Body of pancreas (tissue), 4 donors: ENCODE data around the gene NKAIN4. TPM values are rescaled to one million over a fixed set of nuclear protein-coding genes. Genes with fewer than 3 reads are reported as not detected.
A peak's percentile ranks its signal among the peaks of the same experiment; 100 is the strongest.

Experiments used
- ATAC-seq: fragments of 150-250 bp; one replicate; pipeline ENCODE4 v1.9.1; 2016
- DNase-seq, 4 donors: peaks; one replicate each; pipeline ENCODE4 v3.0.0-alpha.2; 2019
- H3K27ac ChIP-seq, 4 donors: fragments of 200-600 bp; sonication (generic); 1 replicate in 3 of 4; 2 replicates in 1 of 4; pipeline versions ENCODE4 v1.5.1 to v1.6.1; 2016 to 2019; ENCODE audit warnings: mild to moderate bottlenecking in 1 of 4, mixed read lengths in 1 of 4, moderate library complexity in 1 of 4
- H3K27me3 ChIP-seq, 2 donors: fragments of 200-600 bp; sonication (generic); one replicate each; pipeline ENCODE4 v1.6.0; 2016; ENCODE audit warnings: mild to moderate bottlenecking in 1 of 2
- H3K36me3 ChIP-seq, 2 donors: fragments of 200-600 bp; sonication (generic); replicated peaks in 1 of 2; 2 replicates each; pipeline ENCODE4 v1.5.1; 2016; ENCODE audit warnings: low read depth in 2 of 2; ENCODE audit not compliant: insufficient read depth in 1 of 2
- H3K4me1 ChIP-seq: fragments of 200-600 bp; sonication (generic); one replicate; pipeline ENCODE4 v1.6.0; 2016
- H3K4me3 ChIP-seq, 2 donors: fragments of 200-600 bp; sonication (generic); 1 replicate in 1 of 2; 2 replicates in 1 of 2; pipeline ENCODE4 v1.5.1; 2016 to 2019
- H3K9me3 ChIP-seq, 3 donors: fragments of 200-600 bp; sonication (generic); 1 replicate in 2 of 3; 2 replicates in 1 of 3; pipeline ENCODE4 v1.5.1; 2016
- POLR2A ChIP-seq, 3 donors: fragments of 450-650 bp; IDR thresholded peaks; one replicate each; pipeline ENCODE4 v1.6.1; 2016; ENCODE audit warnings: antibody characterized with exemption in 3 of 3, mild to moderate bottlenecking in 2 of 3
- WGBS, 2 donors: methylation state at CpG; one replicate each; pipeline ENCODE4 v1.1.5; 2017; 5-methylcytosine and 5-hydroxymethylcytosine counted together
- intact Hi-C: fragments of 100-400 bp; cut with DNase I; formaldehyde crosslinking; loops from one replicate; pipeline ENCODE4 v1.15.1; 2023
- total RNA-seq, 2 donors: library from RNA; depleted of rRNA; stranded (reverse); fragments of >200 nt; gene quantifications; one replicate each; pipeline ENCODE4 v1.1.0, GENCODE V29; 2016
- TF ChIP-seq, protein P1 (sequence below), 7 experiments: fragments of 450-650 bp in 4 of 7; fragments of 200-600 bp in 3 of 7; sonication (generic) in 3 of 7; IDR thresholded peaks; one replicate each; pipeline ENCODE4 v1.5.1; 2016 to 2019; ENCODE audit warnings: antibody characterized with exemption in 7 of 7

Gene NKAIN4
- total RNA-seq, 2 donors from 2014 or later, result not detected

- intact Hi-C loops, result no loop called here
- H3K4me1 ChIP-seq, result peaks cover 19% of the 10 kb centered on the region
- H3K9me3 ChIP-seq, result no peaks in the 10 kb centered on the region
- WGBS, 2 donors, result 89 to 90% methylated on average over 6 to 15 of the region's 15 CpGs
- H3K27me3 ChIP-seq, result peaks cover 0 to 14% of the 10 kb centered on the region in 2 donors
- TF ChIP-seq POLR2A (IDR thresholded peaks at IDR 0.05), result no peak
- TF ChIP-seq, protein P1, sequence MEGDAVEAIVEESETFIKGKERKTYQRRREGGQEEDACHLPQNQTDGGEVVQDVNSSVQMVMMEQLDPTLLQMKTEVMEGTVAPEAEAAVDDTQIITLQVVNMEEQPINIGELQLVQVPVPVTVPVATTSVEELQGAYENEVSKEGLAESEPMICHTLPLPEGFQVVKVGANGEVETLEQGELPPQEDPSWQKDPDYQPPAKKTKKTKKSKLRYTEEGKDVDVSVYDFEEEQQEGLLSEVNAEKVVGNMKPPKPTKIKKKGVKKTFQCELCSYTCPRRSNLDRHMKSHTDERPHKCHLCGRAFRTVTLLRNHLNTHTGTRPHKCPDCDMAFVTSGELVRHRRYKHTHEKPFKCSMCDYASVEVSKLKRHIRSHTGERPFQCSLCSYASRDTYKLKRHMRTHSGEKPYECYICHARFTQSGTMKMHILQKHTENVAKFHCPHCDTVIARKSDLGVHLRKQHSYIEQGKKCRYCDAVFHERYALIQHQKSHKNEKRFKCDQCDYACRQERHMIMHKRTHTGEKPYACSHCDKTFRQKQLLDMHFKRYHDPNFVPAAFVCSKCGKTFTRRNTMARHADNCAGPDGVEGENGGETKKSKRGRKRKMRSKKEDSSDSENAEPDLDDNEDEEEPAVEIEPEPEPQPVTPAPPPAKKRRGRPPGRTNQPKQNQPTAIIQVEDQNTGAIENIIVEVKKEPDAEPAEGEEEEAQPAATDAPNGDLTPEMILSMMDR (IDR thresholded peaks at IDR 0.05), result no peak
- no peak for DNase-seq
- no peak overlapping the region for H3K27ac ChIP-seq
- no peaks in the 10 kb centered on the region for H3K36me3 ChIP-seq
- H3K4me3 ChIP-seq, result no peak overlapping the region
- no peak for ATAC-seq
These were observed 4.4 kb downstream of the NKAIN4 start for GRCh38 chr20:63249891-63250290.

DNA sequence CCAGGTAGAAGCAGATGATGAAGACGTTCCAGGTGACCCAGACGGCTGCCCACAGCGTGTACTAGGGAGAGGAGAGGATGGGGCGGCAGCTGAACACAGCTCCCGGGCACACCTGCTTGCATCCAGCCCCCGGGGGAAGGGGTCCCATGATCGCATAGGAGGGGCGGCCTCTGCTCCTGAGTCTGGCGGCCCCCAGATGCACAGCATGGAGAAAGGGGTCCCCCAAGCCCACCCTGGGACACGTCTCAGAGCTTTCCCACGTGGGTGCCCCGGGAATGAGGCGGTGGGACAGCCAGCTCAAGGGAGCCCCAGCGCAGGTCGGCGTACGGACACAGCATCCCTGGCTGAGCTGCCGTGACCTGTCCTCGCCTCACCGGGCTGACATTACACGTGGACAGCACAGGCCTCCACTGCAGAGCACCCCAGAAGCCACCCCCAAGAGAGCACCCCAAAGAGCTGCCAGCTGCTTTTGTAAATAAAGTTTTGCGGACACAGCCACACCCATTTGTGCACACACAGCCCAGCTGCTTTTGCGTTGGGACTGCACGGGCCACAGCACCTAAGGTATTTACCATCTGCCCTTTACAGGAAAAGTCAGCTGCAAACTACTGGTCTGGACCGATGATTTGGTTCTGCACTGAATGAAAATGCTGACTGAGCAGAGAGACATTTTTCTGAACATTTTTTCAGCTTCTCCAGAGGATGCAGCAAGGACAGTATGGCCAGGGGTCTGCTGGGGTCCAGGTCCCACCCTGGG lies 5.2 kb downstream of the NKAIN4 start:
- TF ChIP-seq, protein P1 (IDR thresholded peaks at IDR 0.05), result no peak
- TF ChIP-seq POLR2A (IDR thresholded peaks at IDR 0.05), result no peak
- Histone ChIP-seq H3K36me3 (no peaks in the 10 kb centered on the region), H3K9me3 (no peaks in the 10 kb centered on the region), H3K4me3 (no peak overlapping the region), H3K4me1 (peaks cover 17% of the 10 kb centered on the region), H3K27ac (no peak overlapping the region), H3K27me3 (peaks cover 0 to 8% of the 10 kb centered on the region in 2 donors)
- 45% methylated on average over 25 of the region's 25 CpGs; no CpG with 5 or more reads in 1 of the 2 donors for WGBS, 2 donors
- DNase-seq (no peak), ATAC-seq (no peak)
- intact Hi-C loops, result no loop called here

DNA sequence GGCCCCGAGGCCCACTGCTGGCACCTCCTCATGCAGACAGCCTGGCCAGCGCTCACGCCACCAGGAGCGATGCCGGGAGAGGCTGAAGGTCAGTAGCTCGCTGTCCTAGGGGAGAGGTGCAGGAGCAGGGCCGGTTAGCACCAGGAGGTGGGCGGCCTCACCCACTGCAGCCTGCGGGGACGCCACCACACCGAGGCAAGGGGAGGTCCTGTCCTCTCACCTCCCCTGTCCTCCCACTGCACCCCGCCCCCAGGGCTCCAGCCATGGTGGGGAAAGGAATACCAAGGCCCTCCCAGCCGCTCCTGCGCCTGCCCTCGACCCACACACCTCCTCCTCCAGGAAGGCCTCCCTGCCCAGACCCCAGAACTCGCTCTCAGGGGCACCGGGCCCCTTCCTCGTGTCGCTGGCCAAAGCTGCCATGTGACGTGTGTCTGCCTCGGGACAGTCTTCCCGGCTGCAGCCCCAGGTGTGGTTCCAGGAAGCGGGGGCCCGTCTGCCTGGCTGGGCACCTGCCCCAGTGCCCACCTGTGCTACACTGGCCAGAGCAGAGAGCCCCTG lies 6.5 kb downstream of the NKAIN4 start:
- peaks cover 7% of the 10 kb centered on the region for H3K4me1 ChIP-seq
- no peaks in the 10 kb centered on the region for H3K36me3 ChIP-seq
- no peak overlapping the region for H3K27ac ChIP-seq
- 40 to 62% methylated on average over 7 to 24 of the region's 24 CpGs for WGBS, 2 donors
- no peaks in the 10 kb centered on the region for H3K9me3 ChIP-seq
- ATAC-seq, result no peak
- TF ChIP-seq, protein P1 (IDR thresholded peaks at IDR 0.05), result no peak
- TF ChIP-seq POLR2A (IDR thresholded peaks at IDR 0.05), result no peak
- intact Hi-C loops, result no loop called here
- H3K4me3 ChIP-seq, result no peak overlapping the region
- DNase-seq, result no peak
- peaks cover 0 to 5% of the 10 kb centered on the region in 2 donors for H3K27me3 ChIP-seq

DNA sequence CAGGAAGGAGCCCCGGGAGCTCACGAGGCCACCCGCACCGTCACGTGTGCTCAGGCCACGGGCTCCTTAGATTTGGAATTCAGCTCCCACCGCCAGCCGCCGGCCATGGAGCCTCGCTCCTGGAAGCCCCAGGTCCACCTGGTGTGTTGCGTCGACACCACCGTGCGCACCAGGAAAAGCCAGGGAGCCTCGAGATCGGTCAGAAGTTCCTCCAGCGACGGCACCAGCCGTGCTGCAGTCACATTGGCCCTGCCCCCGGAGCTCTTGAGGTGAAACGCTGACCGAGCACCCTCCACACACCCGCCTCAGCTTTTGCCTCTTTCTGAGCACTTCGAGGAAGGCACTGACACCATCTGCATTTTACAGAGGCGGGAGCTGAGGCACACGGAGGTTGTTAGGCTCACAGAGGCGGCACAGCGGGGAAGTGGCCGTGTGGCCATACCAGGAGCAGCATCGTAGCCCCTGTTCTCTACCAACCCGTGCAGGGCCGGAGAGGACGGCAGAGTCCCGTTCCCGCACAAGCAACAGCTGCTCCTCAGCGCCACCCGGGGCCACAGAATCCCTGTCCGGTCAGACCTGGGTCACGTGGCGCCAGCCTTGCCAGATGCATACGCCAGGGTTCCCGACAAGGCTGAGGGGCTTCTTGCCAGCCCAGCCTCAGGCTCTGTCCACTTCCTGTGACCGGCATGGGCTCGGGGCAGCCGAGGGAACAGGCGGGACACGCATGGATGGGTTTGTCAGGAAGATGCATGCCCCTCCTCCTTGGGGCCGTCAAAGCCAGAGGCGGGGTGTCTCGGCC lies 7.6 kb downstream of the NKAIN4 start:
- WGBS, 2 donors, result 28 to 33% methylated on average over 3 to 47 of the region's 50 CpGs

More for the DNA sequence above, 7.6 kb downstream of the NKAIN4 start:
- DNase-seq (peak; percentile 31 to 42 (median 38)), ATAC-seq (peak; percentile 62)
- no peak overlapping the region for H3K27ac ChIP-seq
- no peak for TF ChIP-seq POLR2A (IDR thresholded peaks at IDR 0.05)
- TF ChIP-seq, protein P1 (IDR thresholded peaks at IDR 0.05), result peak in 1 of 7 experiments; percentile 6
- H3K36me3 ChIP-seq, result no peaks in the 10 kb centered on the region
- peaks cover 0 to 5% of the 10 kb centered on the region in 2 donors for H3K27me3 ChIP-seq
- no peak overlapping the region for H3K4me3 ChIP-seq
- H3K4me1 ChIP-seq, result peaks cover 7% of the 10 kb centered on the region
- intact Hi-C loops, result no loop called here
- no peaks in the 10 kb centered on the region for H3K9me3 ChIP-seq
